NCI-H128 (cell line): ENCODE data around the gene GFRA1.

Source experiments
- DNase-seq: peaks from one replicate; lab custom pipeline; 2025; ENCODE audit not compliant: unreplicated experiment; lab: John Stamatoyannopoulos, UW

Gene GFRA1

DNA sequence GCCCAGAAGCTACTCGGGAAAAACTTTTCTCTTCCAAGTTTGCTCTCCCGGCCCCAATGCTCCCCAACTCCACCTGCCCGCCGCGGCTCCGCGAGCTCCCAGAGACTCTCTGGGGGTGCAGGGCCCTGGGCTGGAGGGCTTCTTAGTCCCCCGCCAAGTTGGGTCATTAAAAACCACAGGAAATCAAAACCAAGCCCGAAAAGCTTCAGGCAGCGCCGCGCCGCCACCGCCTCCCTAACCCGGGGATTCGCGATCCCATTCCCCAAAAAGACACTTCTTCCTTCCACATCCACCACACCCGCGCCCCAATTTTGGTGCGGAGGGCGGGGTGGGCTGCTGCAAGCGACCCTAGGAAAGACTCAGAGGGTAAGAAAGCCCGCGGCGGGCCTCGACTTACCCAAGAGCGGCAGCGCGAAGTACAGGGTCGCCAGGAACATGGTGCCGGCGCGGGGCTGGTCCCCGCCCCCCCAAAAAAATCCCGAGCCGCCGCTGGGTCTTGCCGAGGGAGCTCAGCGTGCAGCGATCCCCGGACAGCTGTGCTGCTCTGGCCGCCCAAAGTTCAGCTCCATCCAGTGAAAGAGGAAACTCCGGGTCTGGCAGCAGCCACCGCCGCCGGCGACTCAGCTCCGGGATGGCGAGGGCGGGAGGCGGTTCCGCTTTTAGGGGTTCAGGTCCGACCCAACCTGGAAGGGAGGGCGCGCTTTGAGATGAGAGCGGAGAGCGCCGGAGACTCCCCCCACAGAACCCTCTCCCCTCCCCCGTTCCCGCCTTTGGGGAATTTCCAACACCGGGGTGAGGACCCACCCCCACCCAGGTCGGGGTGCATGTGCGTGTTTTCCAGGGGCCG lies 1.2 kb downstream of the GFRA1 start:
- no peak for DNase-seq

DNA sequence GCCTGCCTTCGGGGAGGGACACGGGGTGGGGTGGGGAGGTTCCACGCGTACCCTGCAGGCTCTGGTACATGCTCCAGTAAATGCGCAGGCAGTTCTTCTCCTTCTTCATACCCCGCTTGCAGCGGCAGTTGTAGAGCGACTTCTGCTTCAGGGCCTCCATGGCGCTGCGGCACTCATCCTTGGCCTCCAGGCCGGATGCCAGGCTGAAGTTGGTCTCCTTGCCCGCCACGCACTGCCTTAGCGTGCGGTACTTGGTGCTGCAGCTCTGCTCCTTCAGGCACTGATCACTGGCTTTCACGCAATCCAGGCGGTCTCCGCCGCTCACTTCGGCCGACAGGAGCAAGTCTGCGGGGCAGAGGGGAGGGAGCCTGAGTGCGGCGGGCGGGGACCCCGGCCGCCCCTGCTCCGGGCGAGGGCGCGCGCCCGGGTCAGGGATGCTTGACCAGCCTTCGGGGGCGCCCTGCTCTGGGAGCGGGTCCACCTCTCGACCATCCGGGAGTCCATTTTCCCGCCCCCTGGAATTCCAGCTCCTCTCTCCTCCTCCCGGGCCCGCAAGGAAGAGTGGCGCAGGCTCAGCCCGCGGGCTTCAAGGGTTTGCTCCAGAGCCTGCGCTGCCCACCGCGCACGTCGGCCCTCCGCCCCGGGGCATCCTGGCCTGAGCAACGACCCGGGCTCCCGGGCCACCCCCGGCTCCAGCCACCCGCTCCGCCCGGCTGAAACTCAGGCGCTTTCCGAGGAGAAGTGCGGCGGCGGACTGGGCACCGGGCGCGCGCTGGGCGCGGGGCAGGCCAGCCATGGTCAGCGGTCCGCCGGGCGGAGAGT lies 2.0 kb downstream of the GFRA1 start:
- DNase-seq: no peak

DNA sequence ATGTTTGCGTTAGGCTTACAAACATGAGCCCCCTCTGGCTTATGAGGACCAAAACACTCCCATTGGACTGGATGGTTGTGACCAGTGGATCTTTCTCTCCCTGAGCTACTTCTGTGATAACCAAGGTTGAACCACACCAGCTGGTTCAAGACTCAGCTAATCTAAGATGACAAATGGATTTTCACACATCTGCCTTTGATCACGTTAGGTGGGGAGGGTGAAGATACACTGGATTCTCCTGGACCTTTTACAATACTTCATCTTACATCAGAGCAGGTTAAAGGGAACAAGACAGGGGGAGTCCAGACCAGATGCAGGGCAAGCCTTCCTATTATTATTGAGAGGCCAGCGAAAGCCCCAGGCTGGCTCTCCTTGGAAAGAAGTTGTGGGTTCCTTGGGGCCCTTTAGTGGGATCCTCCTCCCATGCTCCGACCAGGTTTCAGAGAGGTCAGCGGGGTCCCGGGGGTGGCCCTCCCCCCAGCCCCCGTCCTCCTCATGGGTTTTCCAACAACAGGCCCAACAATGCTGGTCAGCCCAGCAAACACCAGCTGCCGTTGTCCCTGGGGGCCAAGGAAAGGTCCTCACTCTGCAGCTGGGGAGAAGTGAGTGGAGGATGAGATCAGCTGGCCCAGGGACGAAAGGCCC lies 2.8 kb downstream of the GFRA1 start:
- DNase-seq: no peak

DNA sequence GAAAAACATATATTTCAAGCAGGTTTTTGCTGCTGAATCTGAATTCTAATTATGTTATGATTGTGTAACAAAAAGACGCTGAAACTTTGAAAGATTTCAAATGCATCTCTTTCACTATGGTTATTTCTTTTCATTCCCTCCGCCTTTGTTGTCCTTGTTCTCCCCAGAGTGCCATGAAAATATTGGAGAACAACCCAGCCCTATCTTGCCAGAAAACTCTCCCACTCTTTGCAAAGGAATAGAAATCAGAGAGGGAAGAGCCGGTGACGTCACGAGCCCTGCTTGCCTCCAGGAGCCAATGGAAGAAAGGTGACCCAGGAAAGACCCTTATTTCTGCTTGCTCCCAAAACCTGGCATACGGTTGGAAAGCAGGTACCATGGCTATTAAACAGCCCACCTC lies 3.4 kb downstream of the GFRA1 start:
- DNase-seq: no peak

DNA sequence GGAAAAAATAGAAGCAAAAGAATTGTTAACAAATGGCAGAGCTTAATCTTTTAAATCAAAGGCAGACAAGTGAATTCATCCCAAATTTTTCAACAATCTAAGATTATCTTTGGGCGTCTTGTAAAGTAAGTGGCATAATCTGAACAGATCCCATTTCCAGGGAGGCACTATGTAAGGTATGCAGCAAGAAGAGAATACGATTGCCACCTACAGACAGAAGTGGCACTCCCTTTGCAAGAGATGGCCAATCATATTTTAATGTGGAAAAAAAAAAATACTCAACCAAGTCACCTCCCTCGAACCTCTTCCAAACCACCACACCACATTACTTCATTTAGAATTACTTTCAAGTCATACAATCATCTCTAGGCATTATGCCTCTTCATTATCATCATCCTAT lies 4.0 kb downstream of the GFRA1 start:
- no peak for DNase-seq

DNA sequence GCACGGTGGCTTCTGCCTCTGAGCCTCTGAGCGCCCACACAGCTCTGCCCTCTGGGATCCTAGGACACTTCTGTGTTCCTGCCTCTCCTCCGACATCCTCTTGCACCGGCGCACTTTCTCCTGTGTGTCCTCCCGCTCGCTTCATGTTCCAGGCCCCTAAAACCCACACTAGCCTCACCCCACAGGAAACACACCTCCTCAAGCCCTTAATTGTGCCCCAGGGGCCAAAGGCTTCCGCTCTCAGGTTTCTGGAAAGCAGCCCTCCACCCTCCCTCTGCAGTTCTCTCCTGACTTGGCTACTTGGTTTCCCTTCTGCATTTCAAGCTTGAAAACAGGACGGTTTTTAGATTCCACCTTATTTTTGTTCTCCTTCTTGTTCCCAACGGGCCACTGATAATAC lies 7.3 kb downstream of the GFRA1 start:
- DNase-seq: no peak

DNA sequence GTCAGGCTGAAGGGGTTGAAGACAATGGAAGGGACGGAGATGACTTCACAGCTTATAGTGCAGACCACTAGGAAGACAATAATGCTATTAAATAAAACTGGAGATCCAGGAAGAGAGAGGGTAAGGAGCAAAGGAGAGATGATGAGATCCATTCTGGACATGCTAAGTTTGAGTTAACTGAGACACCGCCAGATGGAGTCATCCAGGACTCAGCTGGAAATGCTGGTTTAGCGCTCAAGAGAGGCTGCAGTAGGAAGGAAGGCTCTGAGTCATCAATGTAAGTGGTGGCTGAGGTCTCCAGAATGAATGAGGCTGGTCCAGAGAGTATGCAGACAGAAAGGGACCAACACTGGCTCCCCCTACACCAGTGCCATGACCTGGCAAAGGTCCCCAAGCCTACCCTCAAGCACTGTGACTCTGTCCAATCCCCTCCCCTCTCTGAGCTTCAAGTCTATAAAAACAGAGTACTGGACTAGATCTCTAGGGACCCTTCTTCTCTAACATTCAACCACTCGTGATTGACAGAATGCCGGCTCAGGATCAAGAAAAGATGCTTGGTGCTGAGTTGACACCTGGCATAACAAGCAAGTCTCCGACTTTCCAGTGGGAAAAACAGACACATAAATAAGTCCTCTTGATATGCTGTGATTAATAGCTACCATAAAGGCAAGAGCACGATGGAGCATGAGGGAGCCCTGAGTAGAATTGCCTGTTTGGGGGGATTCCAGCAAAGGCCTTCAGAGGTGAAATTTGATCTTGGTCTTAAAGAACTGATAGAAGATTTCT lies 8.9 kb downstream of the GFRA1 start:
- DNase-seq: no peak

DNA sequence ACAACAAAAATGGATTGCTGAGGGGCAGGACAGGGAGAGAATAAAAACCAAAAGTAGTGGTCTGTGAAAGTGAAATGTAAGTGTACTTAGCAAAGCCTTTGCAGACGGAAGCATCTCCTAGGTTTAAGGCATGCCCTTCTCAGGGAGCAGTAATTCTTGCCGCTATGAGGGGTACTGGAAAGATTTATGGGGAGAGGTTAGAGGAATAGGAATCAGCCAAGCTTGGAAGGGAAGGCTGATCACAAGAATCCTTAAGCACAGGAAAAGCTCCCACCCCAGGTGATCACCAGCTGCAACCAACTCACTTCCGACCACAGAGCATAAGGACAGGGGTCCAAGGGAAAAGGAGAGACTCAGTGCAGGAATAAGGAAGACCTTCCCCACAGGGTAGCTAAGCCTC lies 10.3 kb downstream of the GFRA1 start:
- DNase-seq: no peak

DNA sequence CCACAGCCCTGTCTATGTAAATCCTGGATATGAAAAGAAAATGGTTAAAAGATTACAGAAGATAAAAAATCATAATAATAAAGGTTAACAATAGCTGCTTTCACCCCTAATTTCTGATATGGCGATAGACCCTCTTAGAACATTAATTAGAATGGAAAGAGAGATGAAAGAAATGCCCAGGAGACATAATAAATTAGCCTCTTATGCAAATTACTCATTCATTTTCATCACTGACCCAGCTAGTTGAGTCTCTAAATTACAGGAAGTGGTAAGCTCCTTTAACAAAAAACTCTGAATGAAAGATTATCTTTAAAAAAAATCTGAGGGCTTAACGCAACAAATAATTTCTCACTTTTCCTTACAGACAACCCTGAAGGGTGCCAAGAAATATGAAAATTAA lies 12.4 kb downstream of the GFRA1 start:
- DNase-seq: no peak

DNA sequence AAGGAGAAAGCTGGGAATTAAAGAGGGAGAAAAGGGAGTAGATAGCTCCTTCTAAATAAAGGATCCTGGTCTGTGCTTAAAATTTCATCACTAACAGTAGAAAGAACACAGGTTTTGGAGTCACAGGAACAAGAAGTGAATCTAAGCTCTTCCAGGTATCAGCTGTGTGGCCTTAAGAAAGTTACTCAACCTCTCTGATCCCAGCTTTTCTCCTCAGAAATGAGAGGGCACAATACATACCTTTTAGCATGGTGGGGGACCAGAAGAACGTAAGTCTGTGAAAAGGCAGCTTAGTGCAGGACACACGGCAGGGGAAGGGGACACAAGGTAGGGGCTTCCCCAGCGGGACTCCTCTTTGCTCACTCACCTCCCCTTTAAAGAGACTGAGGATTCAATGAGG lies 13.4 kb downstream of the GFRA1 start:
- no peak for DNase-seq

DNA sequence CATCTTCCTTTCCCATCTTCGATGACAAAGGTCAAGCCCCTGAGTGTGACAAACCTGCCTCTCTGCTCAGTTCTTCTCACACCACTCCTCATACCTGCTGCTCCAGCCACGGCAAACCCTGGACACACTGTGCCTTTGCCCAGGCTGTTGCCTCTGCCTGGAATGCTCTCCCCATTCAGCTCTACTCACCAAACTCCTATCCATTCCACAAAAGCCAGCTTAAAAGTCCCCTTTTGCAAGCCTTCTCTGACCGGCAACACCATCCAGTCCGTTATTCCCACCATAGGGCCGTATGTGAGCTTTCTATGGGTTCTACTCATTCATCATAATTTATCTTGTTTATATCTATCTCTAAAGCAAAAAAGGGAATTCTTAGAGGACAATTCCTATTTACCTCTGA lies 15.2 kb downstream of the GFRA1 start:
- no peak for DNase-seq

DNA sequence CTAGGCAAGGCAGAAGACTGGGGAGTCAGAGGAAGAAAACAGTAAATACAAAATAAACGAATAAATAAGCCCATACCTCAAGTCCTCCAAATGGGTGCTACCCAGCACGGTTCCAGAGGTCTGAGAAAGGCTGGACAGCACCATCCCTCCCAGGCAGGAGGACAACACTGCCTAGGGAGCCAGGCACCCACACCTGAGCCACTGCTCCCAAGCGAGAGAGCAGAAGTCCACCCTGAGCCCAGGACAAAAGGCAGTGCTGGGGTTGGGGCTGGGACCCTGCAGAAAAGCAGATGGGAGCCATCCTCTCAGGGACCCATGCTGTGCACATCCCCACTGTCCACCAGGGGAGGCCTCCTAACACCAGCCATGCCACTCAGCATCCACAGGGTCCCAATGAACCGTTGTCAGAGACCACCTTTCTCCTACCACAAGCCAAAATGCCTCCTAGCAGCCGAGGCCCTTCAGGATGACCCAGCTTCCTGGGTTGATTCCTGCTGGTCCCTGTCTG lies 16.2 kb downstream of the GFRA1 start:
- no peak for DNase-seq

DNA sequence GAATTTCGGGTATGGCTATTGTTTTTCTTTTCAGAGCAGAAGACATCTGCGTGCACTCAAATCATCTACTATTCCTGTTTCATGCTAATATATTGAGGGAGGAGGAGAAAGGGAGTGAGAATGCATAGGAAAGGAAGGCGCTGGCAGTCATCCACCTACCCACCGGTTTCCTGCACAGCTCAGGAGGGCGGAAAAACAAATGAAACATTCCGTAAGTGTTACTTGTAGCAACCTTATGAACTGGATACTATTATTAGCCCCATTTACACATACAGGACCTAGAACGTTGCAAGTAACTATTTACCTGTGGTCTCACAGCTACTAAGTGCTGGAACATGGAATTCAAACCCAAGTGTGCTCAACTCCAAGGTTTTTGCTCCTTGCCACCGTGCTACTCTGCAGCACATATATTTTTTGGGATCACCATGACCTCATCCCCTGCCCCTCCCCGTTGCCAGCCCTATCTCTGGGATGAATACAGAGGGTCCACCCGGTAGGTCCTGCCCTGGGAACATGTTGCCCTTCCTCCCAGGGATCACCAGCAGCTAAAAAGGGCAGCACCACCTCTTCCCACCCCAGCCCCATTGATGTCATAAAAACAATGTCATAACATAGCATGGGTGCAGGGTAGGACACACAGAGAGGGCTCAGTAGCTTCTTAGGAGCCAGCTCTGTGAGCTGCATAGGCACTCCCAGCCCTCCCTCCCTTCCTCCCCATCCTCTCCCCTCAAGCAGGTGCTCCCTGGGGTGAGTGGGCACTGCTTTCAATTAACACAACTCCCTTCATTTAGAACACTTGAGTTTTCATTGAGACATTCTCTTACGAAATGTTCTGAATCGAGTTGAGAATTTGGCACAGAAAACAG lies 16.9 kb downstream of the GFRA1 start:
- DNase-seq: no peak

DNA sequence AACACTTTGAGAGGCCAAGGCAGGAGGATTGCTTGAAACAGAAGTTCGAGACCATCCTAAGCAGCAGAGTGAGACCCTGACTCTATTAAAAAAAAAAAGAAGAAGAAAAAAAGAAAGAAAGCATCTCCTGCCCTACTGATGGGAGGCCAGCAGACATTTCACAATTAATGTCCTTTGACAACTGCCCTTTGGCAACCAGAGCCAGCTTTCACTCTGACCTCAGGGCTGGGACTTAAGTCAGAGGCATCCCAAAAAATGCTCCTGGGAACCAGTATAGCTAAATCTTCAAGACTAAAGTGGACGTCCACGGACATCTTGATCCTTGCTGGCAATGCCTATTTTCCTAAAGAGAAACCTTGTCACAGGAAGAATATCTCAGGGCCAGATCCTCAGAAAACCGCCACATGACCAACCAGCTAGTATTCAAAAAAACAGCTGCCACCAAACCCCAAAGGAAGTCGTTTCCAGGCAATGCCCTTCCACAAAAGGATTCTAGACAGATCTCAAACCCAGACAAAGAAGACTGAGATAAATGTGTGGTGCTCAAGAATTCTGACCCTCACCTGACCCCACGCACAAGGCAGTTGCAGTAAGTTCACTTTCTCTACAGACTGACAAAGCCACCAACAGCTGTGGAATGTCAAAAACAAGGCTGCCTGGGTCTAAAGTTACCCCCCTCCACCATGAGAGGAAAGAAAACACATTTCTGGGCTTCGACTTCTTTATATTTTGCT lies 18.4 kb downstream of the GFRA1 start:
- no peak for DNase-seq

DNA sequence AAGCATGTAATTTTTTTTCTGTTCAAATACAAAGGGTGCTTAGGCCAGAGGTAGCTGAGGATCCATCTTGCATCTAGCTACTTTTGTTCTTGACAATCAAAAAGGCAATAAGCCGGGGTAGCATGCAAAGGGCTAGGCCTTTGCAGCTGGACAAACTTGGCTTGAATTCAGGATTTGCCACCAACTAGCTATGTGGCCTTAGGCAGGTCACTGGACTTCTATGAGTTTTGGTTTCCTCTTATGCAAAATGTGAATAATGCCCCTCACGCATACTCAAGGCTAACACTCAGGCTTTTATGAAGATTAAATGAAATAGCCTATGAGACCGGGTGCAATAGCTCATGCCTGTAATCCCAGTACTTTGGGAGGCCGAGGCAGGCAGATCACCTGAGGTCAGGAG lies 19.3 kb downstream of the GFRA1 start:
- no peak for DNase-seq

DNA sequence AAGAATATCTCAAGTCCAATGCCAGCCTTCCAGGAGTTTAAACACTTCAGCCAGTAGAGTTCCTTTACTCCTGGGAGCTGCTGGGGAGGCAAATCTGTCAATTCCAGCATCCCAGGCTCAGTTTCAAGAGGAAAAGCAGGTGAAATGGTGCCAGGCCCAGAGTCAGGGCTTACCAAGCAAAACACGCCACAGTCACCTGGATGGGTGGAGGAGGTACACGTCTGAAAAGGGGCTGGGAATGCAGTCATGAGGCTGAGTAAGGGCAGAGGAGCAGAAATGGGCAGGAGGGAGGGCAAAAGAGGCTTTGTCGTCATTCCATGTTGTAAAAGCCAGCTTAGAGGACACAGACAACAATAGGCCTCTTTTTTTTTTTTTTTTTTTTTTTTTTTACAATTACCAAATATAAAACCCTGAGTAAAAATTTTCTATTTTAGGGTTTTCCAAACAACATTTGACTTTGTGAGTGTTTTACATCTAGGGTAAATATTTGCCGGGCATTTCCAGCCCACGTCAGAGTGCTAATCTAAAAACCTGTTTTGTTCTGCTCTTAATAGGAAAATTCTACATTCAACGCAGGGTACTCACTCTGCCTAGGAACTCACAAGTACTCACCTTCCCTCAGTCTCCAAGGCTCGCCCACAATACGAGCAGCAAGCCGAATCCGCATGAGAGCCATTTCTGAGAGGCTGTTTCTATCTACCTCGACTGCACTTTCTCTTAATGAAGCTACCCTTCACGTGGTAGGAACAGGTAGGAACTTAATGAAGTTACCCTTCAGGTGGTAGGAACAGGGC lies 21.2 kb downstream of the GFRA1 start:
- no peak for DNase-seq

DNA sequence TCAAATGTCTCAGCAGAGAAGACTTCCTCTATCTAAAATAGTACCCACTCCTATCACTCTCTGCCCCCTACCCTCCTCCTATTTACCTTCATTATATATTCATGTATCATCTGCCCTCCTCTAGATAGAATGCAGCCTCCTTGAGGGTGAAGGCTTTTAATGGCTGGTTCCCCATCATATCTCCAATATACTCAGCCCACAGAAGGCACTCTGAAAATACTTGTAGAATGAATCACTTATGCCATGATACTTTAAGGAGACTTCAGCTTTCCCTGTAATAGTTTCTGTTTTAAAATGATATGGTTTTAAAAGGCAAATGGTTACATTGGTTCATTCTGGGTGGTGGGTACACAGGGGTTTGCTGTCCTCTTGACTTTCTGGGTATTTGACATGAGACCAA lies 25.3 kb downstream of the GFRA1 start:
- DNase-seq: no peak

DNA sequence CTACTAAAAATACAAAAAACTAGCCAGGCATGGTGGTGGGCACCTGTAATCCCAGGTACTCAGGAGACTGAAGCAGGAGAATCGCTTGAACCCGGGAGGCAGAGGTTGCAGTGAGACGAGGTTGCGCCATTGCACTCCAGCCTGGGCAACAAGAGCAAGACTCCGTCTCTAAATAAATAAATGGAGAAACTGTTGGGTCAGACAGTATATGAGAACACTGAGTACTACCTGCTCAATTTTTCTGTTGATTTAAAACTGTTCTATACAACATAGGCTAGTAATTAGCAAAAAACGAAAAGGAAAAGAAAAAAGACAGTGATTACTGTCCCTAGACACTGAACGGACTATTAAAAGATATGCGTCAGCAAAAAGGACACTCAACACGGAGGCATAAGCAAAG lies 26.7 kb downstream of the GFRA1 start:
- no peak for DNase-seq

DNA sequence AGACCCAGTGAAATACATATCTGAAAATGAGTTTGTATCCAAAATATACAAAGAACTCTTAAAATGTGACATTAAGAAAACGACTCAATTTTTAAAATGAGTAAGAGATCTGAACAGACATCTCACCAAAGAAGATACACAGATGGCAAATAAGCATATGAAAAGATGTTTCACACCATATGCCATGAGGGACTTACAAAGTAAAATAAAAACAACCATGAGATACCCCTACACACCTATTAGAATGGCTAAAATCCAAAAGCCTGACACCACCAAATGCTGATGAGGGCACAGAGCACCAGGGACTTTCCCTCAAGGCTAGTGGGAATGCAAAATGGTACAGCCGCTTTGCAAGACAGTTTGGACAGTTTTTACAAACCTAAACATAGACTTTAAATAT lies 27.9 kb downstream of the GFRA1 start:
- DNase-seq: no peak
